GM18870 (cell line): ENCODE results near the gene CDCA8.

ENCODE experiments used
- ATAC-seq: cut with Tn5 transposase; IDR thresholded peaks from one replicate; pipeline ENCODE4 v1.9.1; 2021; ENCODE audit warnings: moderate library complexity; ENCODE audit not compliant: unreplicated experiment

The CDCA8 gene

DNA sequence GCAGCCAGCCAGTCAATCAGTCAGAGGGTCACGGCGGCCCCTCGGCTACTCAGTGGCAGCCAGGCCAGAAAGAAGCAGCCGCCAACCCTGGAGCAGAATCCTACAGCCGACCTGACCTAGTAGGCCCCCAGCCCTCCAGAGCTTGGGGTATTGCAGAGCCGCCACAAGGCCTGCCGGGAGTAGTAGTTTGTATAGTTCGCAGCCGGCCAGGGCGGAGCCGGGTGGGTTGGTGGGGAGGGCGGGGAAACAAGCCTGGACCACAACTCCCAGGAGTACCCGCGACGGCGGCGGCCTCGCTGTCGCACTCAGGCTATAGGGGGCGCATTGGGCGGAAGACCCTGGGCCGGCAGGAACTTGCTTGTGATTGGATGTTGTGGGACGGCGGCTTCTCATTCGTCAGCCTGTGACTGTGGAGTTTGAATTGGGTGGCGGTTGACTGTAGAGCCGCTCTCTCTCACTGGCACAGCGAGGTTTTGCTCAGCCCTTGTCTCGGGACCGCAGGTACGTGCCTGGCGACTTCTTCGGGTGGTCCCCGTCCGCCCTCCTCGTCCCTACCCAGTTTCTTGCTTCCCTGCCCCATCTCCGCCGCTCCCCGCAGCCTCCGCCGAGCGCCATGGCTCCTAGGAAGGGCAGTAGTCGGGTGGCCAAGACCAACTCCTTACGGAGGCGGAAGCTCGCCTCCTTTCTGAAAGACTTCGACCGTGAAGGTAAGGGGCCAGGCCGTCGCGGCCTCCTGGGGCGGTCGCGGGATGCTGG is at the start of gene CDCA8:
TSS of gene CDCA8 (plus strand) at position 439 of the 756 bp plus-strand sequence. CDS start at position 614, 175 bp downstream.
- peak; percentile 85 for ATAC-seq

DNA sequence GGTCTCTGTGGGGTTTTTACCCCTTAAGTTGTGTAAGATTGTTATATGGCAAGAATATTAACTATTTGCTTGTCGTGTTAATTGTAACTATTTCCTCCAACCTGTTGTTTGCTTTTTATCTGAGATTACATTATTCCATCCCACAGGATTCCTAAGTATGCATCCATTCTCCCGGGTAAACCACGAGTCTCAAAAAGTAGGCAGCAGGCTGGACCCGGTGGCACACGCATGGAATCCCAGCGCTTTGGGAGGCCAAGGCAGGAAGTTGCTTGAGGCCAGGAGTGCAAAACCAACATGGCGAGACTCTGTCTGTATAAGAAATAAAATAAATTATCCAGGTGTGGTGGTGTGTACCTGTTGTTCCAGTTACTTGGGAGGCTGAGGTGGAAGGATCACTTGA is 45.0 kb upstream of the CDCA8 start:
- no peak for ATAC-seq

DNA sequence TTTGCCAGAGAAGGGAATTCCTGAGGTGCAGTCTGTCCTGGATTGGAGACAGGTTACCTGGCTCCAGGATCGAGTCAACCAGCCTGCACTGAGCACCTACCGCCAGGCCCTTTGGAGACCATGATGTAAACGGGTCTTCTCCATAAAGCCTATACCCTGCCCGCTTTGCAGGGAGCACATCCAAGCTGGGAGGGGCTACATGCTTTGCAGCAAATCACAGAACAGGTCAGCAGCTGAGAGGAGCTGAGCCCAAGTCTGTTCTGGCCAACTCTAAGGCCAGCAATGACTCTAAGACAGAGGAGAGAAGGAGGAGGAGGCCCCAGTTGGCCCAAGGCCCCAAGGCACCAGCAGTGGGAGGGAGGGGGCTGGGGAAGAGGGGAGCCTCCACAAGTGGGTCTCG is 42.1 kb upstream of the CDCA8 start:
- ATAC-seq: no peak

DNA sequence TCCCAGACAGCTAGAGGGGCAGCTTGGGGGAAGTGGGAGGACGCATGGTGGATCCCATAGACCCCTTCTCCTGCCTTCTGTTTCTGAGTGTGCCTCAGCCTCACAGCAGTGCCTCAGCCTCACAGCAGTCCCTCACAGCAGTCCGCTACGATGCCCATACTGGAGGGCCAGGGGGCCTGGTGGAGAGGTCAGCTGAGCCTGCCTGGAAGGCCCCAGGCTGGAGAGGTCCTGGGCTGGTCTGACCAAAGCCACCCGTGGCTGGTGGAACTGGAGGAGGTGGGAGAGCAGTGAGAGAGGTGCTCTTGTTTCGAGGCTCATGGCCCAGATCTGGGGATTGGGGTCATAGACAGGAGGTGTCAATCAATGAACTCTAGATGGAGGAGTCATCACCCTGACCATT is 41.6 kb upstream of the CDCA8 start:
- no peak for ATAC-seq

DNA sequence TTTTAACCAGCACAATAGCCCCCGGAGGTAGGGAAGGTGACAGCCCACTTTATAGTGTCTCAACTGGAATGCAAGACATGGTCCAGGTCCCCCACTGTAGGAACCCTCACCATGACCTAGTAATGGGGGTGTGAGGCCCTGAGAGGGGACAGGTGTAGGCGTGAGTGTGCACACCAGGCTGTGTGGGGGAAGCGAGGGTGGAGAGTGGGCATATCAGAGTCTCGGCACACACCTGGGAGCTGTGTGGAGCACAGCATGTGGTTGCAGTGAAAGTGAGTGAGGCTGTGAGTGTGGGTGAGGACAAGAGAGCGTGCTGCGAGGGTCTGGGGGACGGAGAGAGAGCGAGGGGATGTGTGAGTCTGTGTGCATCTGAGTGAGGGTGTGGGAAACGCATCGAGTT is 40.5 kb upstream of the CDCA8 start:
- ATAC-seq: no peak

DNA sequence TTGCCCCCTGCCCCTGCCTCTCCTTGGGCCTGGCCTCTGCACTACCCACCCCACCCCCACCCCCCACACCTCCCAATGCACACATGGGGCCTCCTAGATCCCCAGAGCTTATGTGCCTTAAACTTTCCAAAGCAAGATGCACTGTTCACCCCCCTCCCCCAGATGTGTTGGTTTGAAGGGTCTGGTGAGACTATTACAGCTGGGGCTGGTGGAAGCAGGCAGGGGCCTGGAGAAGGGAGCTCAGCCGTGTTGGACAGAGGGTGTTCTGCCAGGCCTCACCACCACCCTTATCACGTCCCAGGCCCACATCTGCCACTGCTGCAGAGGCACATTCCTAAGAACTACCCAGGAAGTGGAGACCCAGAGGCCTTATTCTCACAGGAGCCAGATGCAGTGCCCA is 39.3 kb upstream of the CDCA8 start:
- ATAC-seq: no peak

DNA sequence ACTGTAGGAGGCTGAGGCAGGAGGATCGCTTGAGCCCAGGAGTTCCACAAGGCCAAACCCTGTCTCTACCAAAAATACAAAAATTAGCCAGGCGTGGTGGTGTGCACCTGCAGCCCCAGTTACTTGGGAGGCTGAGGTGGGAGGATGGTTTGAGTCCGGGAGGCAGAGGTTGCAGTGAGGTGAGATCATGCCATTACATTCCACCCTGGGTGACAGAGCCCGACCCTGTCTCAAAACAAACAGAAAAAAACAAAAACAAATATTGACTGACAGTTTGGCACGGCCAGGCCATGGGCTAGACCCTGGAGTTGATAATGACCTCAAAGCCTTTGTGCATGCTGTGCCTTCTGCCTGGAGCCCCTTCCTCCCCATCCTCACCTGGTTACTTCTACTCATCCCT is 38.4 kb upstream of the CDCA8 start:
- ATAC-seq: no peak

DNA sequence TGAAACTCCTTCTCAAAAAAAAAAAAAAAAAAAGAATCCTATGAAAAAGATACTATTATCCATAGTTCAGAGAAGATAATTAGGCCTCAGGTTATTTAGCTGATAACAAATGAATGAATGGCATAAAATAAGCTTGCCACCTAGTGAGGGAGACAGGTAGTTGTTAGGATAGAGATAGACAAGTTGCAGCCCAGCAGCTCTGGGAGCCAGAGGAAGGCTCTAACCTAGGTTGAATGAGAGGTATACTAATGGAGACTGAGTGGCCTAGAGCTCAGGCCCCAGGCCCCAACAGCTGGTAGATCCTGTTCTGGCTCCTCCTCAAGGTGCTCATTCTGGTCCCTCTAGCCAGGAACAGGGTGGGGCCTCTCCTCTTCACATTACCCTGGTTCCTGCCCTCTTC is 37.0 kb upstream of the CDCA8 start:
- ATAC-seq: no peak

DNA sequence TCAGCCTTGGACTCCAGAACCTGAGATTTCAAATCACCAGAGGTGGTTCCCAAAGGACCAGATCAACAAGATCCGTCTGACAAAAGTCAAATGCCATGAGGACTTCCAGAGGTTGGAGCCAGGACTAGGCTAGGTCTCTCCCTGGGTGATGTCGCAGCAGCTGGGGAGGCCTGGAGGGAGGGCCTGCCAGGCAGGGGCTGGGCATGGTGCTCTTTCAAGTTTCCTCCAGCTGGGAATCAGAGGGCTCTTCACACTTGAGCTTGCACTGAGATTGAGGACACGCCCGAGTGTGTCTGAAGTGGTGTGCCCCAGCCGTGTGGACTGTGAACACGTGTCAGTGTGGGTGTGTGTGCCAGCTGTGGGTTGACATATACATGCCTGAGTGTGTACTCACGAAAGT is 36.3 kb upstream of the CDCA8 start:
- no peak for ATAC-seq

DNA sequence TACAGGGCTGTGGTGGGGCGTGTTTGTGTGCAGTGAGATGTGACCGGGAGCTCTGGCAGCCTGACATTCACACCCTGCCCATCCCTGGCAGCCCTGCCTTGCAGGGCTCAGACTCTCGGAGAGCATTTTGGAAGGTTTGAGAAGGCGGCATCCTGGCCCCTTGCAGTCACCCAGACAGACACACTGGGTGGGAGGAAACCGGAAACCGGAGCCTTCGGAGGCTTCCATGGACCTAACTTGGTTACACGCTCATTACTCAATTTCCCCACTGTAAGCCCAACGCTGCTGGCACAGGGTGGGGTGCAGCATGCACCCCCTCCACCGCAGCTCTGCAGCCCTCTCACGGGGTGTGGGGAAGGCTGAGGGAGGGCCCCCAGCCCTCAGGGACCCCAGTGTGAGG is 35.4 kb upstream of the CDCA8 start:
- no peak for ATAC-seq

DNA sequence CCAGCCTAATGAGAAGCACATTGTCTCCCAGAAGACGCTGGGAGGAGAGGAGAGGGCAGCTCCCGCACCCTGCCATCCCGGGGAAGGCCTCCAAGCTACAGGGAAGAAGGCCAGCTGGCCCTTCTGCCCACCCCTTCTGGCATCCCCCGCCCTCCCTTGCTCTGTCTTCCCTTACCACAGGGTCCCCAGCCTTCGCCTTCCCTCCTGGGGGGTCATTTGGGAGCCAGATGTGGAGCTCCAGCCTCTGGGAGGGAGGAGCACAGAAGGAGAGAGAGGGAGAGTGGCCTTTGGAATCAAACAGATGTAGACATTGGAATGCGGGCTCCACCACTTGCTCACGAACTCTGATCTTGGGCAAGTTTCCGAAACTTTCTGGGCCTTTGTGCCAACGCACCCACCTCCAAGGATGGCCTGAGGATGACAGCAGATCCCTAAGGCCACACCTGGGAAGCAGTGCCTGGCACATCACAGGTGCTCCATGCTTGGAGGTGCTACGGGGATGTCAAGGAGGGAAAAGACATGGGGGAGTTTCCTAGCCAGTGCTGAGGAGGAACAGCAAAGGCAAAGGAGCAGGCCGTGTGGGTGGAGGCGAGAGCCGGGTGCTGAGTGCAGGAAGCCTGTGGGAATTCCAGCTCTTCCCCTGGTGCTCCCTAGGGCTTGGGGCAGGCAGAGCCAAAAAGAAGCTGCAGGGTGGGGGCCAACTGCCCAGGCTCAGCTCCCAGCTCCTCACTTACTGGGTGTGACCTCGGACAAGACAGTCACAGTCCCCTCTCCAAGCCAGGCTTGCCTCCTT is 34.5 kb upstream of the CDCA8 start:
- ATAC-seq: no peak

DNA sequence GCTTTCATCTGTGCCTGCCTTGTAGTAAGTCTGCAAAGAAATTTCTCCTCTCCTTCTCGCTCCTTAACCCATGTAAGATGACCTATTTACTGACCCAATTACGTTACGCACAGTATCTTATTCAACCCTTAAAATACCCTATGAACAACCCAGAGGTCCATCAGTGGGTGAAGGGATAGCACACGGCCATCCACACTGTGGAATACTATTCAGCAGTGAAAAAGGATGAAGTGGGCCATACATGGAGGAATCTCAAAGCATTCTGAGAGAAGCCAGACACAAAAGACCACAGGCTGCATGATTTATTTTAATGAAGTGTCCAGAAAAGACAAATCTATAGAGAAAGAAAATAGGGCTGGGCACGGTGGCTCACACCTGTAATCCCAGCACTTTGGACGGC is 33.8 kb upstream of the CDCA8 start:
- no peak for ATAC-seq

DNA sequence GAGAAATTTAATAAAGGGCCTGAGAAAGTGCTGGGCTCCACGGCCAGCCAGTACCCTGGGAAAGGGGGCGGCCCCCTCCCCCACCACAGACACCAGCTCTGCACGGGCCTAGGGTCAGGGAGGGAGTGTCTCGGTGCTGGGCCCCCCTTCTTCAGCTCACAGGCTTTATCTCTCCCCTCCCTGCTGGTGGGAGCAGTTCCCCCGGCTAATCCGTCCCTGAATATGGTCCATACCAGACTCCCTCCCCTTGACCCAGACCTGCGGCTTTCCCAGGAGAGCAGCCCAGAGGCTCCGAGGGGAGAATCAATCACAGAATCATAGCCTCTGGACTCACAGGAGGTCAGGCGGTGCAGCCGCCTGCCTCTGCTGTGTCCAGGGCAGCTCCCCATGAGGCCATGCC is 31.7 kb upstream of the CDCA8 start:
- no peak for ATAC-seq

DNA sequence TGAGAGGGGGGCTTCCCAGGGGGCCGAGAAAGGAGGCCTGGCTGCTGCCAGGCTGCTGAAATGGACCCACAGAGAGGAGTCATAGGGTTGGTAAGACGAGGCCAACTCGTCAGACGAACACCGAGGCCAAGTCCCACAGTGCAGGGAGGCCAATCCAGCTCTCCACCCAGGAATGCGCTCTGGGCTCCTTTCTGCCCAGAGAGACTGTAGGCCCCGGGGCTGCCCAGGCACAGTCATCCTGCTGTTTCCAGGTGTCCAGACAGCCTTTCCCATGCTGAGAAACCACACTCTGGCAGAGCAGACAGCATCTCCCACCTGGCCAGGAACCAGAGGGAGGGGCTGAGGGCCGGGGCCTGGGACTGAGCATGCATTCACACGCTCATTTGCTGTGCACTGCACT is 30.9 kb upstream of the CDCA8 start:
- ATAC-seq: no peak

DNA sequence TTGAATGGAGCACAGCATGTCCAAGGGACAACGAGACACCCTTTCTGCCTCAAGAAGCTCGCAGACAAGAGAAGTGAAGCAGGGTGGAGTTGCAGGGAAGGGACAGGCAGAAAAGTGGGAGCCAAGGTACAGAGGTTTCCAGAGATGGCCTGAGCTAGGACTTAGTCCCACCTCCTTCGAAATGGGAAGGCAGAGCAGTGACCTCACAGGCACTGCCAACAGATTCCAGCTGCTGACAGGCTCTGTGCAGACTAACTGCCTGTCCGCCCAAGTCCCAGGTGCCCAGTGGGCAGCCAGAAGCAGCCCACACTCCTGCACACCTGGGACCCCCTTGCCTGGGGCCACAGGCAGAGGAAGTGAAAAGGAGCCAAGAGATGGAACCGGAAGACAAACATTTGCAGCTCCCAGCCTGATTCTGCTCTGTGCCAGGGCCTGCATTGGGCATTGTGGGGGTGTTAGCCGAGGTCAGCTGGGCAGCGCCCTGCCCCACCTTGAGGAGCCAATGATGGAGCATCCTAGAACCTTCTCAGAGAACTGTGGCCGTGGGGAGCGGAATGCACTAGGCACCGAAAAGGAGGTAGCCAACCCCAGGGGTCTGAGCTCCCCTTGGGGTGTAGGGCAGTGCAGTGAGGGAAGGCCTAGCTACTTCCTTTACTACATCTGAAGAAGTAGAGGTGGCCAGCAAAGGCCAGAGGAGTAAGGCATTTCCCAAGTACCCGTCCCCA is 30.1 kb upstream of the CDCA8 start:
- ATAC-seq: no peak

DNA sequence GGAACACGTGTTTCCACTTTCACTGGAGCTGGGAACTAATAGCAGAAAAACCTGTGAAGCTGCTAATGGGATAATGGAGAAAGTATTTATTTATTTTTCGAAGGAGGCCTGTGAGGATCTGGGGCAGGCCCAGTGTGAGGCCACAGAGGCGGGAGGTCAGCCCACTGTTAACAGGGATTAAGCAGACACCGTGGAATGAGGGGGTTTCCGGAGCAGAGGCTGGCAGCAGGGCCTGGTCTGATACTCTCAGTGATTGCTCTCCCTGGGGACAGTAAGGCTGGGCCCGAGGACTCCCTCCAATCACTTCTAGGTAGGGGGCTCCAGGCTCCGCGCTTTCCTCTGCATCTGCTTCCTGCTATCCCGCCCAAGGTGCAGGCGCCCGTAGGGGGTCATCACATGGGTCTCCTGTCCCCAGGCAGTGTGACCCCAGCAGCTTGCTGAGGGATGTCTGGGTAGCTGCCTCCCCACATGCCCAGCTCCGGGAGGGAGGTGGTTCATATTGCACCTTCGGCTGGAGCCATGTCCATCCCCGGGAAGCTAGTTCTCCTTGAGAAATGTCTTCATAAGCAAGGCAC is 28.8 kb upstream of the CDCA8 start:
- no peak for ATAC-seq

DNA sequence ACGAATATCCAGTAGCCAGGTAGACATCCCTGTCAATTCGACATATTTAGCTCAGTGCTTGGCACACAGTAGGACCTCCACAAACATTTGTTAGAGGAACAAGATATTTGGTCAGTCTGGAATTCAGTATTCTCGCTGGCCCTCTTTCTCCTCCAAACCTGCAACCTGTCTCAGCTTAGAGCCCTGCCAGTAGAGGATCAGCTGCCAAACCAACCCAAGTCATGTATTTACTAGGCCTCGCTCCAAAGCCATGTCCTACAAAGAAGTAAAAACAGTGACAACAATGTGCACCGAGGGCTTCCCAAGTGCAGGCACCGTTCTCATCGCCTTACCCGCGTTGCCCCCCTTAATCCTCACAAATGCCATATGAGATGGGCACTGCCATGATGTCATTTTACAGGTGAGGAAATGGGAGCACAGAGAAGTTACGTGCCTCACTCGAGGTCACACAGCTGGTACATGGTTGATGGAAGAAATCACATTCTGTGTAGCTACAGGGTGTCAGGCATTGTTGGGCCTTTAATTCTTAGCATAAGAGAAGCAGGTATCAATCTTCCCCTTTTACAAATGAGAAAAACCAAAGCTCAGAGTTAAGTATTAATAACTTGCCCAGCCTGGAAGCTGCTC is 26.0 kb upstream of the CDCA8 start:
- ATAC-seq: no peak

DNA sequence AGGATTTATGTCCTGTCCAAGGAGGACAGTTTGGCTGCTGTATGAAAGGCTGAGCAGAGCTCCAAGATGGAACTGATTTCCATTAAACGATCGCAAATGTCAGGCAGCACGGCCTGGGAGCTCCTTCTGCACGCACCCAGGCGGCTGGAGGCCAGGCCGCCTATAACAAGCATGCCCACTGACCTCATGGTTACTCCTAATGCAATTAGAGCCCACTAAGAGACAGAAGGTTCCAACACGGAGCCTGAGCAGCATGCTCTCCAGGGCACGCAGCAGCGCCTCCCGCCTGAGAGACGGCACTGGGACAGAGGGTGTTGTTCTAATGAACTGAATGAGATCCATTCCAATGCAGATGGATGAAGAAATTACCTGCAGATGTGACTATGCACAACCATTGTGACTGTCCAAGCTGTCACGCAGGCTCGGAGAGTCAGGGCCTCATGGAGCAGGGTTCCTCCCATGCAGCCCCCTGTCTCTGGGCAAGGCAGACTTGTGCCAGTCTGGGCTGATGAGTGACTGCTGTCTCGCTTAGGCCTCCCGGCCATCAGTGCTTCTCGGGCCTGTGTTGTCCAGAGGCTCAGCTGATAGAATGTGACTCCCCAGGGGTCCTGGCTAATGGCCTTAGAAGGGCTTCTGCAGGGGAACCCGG is 25.2 kb upstream of the CDCA8 start:
- no peak for ATAC-seq

DNA sequence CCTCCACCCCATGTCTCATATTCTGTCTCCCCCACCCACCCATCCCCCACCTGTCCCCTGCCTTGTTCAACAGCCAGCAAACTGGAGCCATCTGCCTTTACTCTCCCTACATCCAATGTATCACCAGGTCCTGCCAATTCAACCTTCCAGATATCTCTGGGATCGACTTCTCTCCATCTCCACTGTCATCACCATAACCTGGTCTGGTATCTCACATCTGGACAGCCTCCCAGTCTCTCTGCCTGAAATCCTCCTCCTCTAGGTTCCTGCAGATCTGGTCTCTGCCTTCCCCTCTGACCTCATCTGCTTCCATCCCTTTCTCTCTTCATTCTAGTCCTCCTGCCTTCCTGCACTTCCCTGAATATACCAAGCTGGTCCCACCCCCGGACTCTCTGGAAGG is 22.2 kb upstream of the CDCA8 start:
- no peak for ATAC-seq

DNA sequence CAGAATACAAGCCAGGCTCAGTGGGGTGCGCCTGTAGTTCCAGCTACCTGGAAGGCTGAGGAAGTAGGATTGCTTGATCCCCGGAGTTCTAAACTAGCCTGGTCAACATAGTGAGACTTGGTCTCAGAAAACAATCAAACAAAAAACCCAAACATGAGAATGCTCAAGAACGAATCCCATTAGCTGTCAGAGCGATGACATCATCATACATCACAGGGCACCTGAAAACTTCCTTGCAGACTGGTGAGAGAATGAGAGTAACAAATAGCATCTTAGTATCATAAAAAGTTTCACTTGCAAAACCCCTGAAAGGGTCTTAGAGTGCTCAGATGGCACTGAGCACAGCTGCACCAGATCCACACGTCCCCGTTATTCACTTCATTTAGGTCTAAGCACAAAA is 21.1 kb upstream of the CDCA8 start:
- no peak for ATAC-seq
